ENCODE data around the gene S100A7. TPM values are rescaled to one million over a fixed set of nuclear protein-coding genes. Genes with fewer than 3 reads are reported as not detected.
A peak's percentile ranks its signal among the peaks of the same experiment; 100 is the strongest.

The S100A7 gene
- total and polyA plus RNA-seq, 9 of the 15 experiments (the other 6 are each of a cell fraction or from before 2014, with no cell fraction given) = not detected

DNA sequence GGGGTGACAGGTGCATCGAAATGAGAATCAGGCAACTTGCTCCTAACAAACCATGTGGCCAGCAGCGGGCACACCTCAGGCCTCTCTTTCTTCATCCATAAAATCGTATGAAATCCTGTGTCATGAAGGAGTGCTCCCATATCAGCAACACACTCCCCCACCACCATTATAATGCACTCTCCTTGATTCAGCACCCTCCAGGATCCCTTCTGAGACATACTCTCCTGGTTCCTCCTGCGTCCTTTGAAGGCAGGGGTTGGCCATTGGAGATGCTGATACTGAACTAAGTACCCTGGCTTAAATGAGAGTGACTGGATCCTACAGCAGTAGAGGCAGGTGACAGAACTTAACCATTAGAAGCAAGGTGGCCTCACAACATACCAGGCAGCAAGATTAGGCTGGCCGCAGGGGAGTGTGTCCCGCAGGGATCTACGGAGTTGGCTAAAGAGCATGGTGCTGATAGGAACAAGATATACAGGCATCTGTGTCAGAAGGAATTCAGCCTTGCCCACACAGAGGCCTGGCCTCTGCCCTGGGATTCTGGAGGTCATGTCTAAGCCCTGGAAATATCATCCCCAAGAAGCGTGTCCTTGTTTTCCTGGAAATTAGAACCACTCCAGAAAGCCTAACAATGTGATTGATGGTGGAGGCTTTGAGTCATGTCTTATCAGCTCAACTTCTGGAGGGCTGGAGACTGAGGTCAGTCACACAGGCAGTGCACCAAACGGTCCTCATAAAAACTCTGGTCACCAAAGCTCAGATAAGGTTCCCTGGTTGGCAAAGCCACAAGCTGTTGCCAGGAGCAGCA, 27.4 kb downstream of the S100A7 start (continued):
- TF ChIP-seq YY1 (IDR thresholded peaks at IDR 0.05; ENCODE audit: borderline replicate concordance in 1 of 3, control insufficient read depth in 1 of 3, extremely low read depth in 1 of 3, insufficient read depth in 3 of 3, insufficient read length in 1 of 3, insufficient replicate concordance in 2 of 3, low read depth in 1 of 3, low read length in 2 of 3) (no peak), ETV1 (tag; conservative IDR thresholded peaks at IDR 0.05; ENCODE audit: low read depth) (no peak), PHF21A (IDR thresholded peaks at IDR 0.05; ENCODE audit: borderline replicate concordance, low read depth) (0 out of 2 replicates have a peak, but pooled peaks have one; percentile 11), EGR1 (conservative IDR thresholded peaks at IDR 0.05) (no peak), ZFP36 (IDR thresholded peaks at IDR 0.05; ENCODE audit: low read depth, low read length, partially characterized antibody) (no peak), MCM2 (IDR thresholded peaks at IDR 0.05; ENCODE audit: low read depth) (no peak), LEF1 (IDR thresholded peaks at IDR 0.05) (peak; percentile 48; the same call in 1 of the 2 replicates), GTF2A2 (tag; IDR thresholded peaks at IDR 0.05) (no peak), OTX1 (CRISPR knock-in tag; IDR thresholded peaks at IDR 0.05) (0 out of 2 replicates have a peak, but pooled peaks have one; percentile 52), ZNF184 (CRISPR knock-in tag; IDR thresholded peaks at IDR 0.05) (no peak), BDP1 (IDR thresholded peaks at IDR 0.05; ENCODE audit: insufficient read depth, insufficient read length) (no peak), POLR3G (IDR thresholded peaks at IDR 0.05; ENCODE audit: extremely low read depth, insufficient read length, insufficient replicate concordance) (no peak), ZNF354B (CRISPR knock-in tag; IDR thresholded peaks at IDR 0.05) (0 out of 2 replicates have a peak, but pooled peaks have one; percentile 22), XRCC5 (IDR thresholded peaks at IDR 0.05; ENCODE audit: low read depth, low read length) (no peak), ZNF165 (CRISPR knock-in tag; IDR thresholded peaks at IDR 0.05; ENCODE audit: borderline replicate concordance) (peak; percentile 64; the same call in 1 of the 2 replicates)
- TF ChIP-seq, protein P1, sequence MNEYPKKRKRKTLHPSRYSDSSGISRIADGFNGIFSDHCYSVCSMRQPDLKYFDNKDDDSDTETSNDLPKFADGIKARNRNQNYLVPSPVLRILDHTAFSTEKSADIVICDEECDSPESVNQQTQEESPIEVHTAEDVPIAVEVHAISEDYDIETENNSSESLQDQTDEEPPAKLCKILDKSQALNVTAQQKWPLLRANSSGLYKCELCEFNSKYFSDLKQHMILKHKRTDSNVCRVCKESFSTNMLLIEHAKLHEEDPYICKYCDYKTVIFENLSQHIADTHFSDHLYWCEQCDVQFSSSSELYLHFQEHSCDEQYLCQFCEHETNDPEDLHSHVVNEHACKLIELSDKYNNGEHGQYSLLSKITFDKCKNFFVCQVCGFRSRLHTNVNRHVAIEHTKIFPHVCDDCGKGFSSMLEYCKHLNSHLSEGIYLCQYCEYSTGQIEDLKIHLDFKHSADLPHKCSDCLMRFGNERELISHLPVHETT (CRISPR knock-in tag; conservative IDR thresholded peaks at IDR 0.05 in 1 of 2, IDR thresholded peaks at IDR 0.05 in 1 of 2) = no peak
- TF ChIP-seq, protein P2, sequence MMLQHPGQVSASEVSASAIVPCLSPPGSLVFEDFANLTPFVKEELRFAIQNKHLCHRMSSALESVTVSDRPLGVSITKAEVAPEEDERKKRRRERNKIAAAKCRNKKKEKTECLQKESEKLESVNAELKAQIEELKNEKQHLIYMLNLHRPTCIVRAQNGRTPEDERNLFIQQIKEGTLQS (IDR thresholded peaks at IDR 0.05) = peak; percentile 84
- TF ChIP-seq, protein P2 (CRISPR knock-in tag; conservative IDR thresholded peaks at IDR 0.05) = no peak; the same call in 1 of the 2 replicates
- TF ChIP-seq, protein P3, sequence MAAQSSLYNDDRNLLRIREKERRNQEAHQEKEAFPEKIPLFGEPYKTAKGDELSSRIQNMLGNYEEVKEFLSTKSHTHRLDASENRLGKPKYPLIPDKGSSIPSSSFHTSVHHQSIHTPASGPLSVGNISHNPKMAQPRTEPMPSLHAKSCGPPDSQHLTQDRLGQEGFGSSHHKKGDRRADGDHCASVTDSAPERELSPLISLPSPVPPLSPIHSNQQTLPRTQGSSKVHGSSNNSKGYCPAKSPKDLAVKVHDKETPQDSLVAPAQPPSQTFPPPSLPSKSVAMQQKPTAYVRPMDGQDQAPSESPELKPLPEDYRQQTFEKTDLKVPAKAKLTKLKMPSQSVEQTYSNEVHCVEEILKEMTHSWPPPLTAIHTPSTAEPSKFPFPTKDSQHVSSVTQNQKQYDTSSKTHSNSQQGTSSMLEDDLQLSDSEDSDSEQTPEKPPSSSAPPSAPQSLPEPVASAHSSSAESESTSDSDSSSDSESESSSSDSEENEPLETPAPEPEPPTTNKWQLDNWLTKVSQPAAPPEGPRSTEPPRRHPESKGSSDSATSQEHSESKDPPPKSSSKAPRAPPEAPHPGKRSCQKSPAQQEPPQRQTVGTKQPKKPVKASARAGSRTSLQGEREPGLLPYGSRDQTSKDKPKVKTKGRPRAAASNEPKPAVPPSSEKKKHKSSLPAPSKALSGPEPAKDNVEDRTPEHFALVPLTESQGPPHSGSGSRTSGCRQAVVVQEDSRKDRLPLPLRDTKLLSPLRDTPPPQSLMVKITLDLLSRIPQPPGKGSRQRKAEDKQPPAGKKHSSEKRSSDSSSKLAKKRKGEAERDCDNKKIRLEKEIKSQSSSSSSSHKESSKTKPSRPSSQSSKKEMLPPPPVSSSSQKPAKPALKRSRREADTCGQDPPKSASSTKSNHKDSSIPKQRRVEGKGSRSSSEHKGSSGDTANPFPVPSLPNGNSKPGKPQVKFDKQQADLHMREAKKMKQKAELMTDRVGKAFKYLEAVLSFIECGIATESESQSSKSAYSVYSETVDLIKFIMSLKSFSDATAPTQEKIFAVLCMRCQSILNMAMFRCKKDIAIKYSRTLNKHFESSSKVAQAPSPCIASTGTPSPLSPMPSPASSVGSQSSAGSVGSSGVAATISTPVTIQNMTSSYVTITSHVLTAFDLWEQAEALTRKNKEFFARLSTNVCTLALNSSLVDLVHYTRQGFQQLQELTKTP (IDR thresholded peaks at IDR 0.05; ENCODE audit: low read depth in 1 of 2, partially characterized antibody in 2 of 2) = peak in 1 of 2 experiments; percentile 48

Measured in K562 (cell line).